Renal cortex interstitium (tissue), 11 donors: Measurements from ENCODE around the gene CERK. TPM values are rescaled to one million over a fixed set of nuclear protein-coding genes. Genes with fewer than 3 reads are reported as not detected.
"Not testable (repeated sequence)": the region's sequence is repeated elsewhere in the genome, so short reads cannot be mapped to it uniquely, and the experiment has no call there.

Experiments
- DNase-seq, 11 donors: peaks; one replicate each; pipeline ENCODE4 v3.0.0-alpha.2; 2013; ENCODE audit warnings: low read depth in 9 of 11, low spot score in 4 of 11; ENCODE audit errors: extremely low read depth in 1 of 11
- polyA plus RNA-seq, 3 donors: library from polyadenylated mRNA; unstranded; fragments of 120-200 nt; gene quantifications; one replicate each; pipeline ENCODE4 v1.2.1, GENCODE V29; 2013; ENCODE audit not compliant: insufficient read length in 3 of 3

Gene CERK
- polyA plus RNA-seq, 3 donors = 47.2 to 56.6 (median 51.0) TPM

DNA sequence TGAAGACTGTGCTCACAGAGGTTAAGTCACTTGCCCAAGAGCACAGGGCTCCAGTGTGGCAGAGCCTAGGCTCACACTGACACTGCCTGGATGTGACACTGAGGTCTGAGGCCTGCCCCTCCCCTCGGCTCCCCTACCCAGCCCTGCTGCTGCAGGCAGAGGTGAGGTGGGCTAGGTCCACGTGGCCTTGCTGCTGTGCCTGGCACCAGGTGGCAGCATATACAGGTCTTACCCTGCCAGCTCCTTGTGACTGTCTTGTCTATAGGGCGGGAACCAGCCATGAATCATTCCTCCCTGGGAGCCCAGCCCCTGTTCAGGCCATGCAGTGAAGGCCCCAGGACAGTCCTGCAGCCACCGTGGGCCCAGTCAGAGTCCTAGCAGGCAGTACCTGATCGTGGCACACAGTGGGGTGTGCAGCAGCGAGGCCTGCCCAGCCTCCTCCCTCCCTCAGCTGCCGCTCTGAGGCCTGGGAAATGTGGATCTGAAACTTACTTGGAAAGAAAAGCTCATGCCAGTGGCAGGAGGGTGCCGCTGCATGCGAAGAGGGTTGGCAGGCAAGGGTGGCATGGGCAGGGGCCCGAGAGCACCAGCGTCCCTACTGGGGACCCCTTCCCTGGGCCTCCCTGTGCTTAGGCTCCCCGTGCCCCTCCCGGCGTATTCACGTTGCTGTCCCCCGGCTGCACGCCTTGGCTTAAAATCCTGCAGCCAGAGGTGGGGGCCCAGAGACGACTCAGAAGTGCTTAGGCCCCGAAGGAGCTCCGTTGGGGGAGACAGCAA, 1.2 kb upstream of the CERK start:
- DNase-seq = no peak

DNA sequence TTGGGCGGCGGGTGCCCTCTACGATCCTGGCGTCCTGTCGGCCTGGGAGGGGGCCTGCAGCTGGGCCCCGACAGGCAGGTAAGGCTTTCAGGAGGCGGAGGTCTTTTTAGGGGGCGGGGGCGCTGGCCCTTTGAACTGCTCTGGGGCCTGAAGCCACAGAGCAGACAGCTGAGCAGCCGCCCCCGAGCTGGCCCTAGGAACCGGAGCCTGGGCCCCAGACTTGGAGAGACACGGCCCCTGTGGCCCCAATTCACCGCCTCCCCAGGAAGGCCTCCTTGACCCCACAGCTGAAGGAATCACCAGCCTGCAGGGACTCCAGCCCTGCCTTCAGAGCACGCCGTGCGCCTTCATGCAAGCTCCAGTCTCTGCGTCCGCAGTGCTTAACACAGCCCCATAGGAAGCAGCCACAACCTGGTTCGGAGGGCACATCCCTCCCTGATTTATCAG, 618 bp upstream of the CERK start:
- DNase-seq = no peak

DNA sequence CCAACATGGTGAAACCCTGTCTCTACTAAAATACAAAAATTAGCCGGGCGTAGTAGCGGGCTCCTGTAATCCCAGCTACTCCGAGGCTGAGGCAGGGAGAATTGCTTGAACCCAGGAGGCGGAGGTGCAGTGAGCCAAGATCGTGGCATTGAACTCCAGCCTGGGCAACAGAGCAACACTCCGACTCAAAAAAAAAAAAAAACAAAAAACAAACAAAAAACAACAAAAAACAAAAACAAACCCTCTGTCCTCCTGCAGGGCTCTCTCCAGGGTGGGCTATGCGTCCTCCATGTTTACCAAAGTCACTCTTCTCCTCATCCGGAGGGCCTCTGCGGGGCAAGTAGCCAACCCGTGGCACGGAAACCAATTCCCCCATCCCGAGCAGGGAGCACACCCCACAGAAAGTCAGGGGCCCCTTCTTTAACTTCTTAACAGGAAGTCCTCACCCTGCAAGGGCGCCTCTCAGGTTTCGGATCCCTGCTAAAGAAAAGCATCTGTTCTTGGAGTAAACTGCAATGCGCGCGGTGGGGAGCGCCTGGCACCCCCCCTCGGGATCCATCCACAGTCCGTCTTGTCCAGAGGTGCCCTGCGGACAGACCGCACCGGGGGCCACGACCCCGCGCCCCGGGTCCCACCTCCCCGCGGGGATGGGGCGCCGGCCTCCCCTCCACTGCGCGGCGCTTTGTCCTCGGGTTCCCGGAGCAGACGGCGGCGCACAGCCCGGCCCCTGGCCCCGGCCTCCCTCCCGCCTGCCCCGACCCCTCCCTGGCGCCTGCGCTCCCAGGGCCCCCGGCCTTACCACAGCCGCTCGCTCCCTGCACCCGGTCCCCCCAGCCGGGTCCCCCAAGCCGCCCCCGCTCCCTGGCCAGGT, 712 bp downstream of the CERK start:
- DNase-seq = peak in 1 of 11 donors; percentile 41

DNA sequence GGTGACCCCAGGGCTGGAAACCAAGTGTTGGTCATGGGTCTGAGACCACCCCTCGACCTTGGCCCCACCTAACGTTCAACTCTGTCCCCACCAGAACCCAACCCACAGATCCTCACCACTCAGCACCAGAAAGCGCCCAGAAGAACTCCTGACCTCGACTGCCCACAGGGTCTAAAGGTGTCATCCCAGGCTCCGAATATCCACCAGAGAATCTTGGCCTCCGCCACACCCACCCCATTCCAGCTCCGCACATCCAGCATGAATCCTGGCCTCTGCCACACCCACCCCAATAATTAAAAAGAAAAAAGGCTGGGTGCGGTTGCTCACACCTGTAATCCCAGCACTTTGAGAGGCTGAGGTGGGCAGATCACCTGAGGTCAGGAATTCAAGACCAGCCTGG, 1.3 kb downstream of the CERK start:
- DNase-seq = no peak

DNA sequence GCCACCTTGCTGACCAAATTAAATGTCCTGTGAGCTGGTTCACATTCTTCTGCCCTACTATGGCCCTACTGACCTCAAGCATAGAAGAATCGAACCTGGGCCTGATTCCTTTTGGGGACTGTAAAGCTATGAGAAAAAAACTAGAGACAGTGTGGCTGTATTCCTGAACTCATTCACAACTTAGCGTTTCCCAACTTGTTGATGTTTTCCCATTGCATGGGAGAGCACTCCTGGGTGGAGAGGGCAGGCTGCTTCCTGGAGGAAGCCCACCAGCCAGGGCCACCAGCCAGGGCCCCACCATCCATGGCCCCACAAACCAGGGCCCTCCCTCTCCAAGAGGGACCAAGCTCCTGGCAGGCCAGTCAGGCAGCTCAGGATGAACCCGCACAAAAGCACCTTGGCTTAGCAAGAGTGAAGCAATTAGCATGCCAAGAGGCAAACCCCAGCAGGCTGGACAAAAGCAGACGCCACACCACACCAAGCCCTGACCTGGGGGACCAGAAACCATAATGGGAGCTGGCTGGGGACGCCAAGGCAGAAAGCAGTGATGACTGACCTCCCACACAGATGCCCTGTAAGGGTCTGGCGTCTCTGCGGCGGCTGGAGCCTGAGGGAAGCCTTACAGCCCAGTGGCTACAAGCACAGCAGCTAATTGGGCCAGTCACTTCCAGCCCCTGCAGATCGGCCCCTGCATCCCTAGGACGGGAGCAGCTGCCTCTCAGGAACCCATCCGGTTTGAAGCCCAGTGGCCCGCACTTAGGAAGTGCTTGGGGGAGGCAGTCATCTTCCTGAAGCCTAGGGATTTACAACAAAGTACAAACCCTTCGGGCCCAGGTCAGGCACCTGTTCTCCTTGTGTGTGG, 2.1 kb downstream of the CERK start:
- no peak for DNase-seq

DNA sequence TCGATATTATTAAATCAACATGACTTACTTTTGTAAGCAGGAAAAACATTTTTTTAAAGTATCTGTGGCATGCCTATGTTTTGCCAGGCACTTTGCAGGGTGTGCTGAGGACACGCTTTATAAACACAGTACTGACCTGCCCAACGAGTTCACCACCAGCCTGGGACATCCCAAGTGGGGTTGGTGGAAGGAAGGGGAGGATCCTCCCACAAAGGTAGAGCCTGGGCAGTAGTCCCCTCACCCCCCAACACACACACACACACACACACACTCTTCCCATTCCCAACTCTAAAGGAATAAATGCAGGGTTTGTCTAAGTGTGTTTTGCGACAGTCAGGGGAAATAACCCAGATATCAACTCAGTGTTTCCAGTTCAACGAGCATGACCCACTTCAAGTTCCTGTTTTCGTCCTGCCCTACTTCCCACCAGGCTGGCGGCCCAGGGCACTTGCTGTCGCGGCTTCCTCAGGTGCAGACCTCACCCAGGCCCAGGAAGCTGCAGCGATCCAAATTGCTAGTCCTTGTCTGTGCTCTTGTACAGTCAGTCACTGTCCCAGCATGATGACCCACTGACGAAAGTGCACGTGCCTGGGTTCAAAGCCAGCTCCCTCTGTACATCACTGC, 3.1 kb downstream of the CERK start:
- DNase-seq = peak in 1 of 11 donors; percentile 29

DNA sequence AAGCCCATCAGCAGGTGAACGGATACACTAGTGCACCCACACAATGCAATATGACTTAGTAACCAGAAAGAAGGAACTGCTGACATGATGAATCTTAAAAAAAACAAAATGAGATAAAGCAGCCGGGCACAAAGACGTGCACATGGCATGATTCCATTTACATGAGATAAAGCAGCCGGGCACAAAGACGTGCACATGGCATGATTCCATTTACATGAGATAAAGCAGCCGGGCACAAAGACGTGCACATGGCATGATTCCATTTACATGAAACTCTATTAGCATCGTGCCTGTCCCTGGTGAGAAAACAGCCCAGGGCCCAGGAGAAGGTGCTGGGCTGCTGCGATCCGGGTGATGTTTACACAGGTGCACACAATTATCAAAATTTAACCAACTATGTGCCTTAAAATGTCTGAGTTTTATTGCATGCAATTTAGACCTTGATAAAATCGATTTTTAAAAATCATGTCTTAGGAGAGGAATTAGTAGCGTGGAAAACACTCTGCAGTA, 3.8 kb downstream of the CERK start:
- not testable (repeated sequence) for DNase-seq

DNA sequence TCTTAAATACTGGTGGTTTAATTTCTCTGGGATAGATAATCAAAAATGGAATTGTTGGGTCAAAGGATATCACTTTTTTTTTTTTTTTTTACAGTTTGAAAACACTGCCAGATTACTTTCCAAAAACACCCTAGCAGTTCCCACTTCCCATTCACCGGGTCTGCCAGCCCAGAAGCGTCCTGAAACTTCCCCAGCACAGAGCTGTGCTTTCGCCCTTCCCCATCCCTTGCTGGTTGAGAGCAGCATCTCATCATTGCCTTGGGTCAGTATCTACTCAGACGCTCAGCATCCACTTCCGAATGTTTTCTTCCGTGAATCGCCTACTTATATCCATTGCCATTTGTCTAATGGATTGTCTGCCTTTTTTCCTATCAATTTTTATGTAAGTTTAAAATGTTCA, 5.5 kb downstream of the CERK start:
- no peak for DNase-seq

DNA sequence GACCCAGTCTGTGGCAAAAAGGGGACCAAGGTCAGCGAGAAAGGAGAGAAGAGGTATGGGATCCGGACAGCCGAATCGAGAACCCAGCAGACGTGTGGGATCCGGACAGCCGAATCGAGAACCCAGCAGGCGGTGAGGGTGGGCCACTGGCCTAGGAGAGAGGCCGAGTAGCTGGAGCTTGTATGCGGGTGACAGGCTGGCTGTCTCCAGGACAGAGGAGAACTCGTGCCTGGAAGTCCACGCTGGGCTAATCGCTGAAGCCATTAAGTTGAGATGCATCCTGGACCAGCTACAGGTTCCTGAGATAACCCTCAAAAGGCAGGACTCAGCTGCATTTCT, 6.0 kb downstream of the CERK start:
- DNase-seq = no peak

DNA sequence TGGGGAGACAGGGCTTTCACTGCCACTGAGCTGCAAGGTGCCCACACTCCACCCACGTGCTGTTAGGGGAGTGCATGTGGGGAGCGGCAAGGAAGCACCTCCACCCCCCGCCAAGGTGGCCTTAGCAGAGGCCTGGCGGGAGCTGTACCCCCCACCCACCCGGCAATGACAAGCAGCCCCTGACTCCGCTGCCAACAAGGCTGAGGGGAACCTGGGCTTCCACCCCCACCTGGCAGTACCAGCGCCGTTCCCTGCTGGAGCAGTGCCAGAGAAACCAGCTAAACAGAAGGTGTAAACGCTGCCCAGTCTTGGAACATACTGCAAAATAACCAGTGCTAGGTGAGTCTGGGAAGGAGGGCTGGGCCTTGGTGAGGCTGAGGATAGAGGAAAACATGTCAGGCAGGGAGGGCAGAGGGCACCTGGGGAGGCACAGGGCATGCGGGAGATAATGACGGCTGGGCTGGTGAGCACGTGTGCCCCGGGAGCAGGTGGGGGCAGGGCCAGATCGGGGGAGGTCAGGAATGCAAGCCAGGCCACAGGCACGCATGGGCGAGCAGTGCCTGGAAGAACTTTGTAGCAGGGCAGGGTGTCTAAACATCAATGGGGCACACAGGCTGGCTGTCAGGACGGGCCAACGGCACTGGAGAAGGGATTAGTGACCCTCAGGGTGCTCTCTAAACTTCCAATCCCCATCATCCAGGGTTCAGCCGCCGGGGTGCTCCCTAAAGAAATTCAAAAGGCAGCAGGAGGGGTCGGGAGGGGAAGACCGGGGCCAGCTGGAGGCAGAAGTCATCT, 6.6 kb downstream of the CERK start:
- peak in 2 of 11 donors; percentile 52 to 58 for DNase-seq

DNA sequence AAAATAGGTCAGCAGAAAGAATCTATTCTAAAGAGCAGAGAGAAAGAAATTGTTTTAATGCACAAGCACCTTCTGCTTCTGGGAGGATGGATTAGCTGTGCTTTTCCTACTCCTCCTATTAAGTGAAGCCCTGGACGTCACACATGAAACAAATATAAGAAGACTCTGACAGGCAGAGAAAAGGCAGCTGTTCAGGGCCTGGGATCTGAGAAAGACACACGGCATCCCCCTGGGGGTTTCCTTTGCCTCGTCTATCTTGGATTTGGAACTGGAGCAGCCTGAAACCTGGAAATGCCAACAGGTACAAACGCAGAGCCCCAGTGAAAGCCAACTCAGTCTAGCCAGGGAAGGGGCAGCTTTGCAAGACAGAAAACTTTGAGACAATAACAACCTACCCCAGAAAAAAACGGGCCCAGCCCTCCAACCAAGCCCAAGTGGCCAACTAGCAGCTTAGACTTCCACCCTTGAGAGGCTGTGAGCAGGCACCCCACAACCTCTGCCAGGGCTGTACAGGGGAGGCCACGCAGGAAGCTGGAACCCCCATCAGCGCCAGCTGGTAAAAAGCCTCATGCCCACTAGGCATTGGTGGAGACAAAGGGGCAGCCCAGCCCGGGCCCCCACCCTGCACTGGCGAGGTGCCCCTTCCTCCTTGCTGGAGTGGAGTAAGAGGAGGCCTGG, 7.3 kb downstream of the CERK start:
- peak in 2 of 11 donors; percentile 37 to 41 for DNase-seq

DNA sequence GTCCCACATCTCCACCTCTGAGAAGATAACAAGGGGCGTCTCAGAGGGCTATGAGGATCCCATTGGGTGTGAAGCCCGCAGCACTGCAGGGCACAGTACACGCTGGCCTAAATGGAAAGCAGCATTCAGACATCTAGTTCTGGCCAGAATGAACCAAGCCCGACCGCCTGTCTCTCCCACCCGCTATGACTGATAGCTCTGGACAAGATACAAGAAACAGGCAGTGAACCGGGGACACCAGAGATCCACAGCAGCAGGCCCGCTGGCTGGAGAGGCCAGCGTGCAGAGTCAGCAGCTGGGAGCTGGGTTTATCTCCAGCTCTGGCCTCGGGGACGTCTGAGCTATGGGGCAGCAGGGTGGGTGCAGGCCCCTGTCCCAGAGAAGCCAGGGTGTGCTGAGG, 9.6 kb downstream of the CERK start:
- no peak for DNase-seq

DNA sequence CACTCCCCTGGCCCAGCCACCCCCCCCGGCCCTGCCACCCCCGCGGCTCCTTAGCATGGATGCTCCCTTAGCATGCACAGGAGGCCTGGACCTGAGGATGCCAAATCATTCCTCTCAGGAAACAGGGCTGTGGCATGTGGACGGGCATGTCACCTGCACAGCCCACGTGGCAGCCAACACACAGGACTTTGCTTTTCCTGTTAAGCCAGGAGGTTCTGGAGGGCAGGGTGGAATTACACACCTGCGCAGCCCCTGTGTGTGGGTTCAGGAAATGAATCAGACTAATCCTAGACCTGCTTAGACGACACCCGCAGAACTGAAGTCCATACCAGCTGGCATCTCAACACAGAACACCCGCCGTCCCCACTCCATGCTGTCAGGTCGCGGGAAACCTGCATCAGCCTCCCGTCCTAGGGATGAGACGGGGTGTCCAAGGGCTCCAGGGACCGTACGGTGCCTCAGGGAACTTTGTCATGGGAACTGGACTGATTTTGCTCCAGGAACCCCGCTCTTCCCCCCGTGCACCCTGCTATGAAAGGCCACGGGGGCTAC, 10.2 kb downstream of the CERK start:
- DNase-seq = no peak

DNA sequence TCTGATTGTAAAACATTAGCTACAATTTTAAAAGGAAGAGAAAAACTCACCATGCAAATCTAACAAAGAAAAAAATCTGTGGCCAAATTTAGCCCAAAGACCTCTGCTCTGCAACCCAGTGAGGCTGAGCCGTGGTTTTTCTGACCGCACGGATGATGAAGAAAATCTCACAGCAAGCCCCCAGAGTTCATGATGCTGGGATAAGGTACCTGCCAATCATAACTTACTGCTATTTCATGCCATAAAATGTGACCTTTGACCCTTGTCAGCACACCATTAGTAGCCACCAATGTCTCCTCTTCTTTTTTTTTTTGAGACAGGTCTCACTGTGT, 11.1 kb downstream of the CERK start:
- no peak for DNase-seq

DNA sequence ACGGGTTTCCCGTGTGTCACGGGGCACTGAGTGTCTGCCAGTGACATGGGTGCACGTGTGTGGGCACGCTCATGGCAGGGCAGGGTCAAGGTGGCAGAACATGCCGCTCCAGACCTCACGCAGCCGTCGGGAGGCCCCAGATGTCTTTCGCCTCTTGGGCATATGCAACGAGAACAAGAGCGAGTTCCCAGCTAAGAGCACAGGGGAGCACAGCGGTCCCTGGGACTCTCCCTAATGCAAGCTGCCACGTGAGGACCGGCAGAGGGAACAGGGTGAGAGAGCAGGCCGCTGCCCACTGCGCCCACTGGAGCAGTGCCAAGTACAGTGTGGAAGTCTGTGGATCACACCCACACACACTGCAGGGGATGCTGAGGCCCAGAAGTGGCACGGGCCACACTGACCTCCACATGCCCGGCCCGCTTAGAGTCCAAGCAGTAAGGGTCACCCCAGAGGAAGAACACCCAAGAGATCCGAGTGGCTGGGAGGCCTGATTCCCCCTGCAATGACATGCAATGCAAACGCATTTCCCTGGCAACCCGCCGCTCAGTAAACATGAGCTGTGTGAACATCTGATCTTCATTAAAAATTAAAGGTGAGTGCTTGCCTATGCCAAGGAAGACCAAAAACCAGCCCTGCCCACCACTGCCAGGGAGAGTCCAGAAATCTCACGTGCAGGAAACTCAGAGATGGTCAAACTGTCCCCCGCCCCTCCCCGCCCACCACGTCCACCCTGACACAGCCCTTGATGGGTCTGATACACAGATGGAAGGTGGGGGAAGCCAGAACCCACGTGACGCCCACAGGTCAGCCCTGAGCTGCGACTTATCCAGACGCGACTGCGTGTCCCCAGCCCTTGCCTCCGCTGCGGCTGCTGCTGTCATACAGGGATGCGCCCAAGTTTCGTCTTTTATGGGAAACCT, 11.7 kb downstream of the CERK start:
- DNase-seq = no peak

DNA sequence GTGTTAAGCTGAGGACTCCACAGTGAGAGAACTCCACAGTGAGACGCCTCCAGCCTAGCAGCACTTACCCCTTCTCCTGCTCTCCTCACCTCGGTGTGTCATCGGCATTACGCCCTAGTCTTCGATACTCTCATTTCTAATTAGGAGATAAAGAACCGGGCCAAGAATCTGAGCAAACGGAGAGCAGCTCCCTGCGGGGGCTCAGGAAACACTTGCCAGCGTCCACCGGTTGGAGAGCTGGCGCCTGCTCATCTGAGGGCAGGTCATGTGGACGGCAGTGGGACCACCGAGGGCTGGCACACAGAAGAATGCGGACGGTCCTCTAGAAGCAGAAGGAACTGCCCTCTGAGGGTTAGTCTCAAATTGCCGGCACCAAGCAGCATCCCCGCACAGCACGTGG, 13.0 kb downstream of the CERK start:
- DNase-seq = no peak
